IPS-15b (cell line): ENCODE data around the gene MAST2.

ENCODE experiments used
- H3K27me3 ChIP-seq: one replicate; pipeline ENCODE4 v1.6.1; 2013; ENCODE audit warnings: low read length; ENCODE audit not compliant: control insufficient read depth, insufficient read depth
- H3K36me3 ChIP-seq: one replicate; pipeline ENCODE4 v1.6.1; 2013; ENCODE audit warnings: low read length; ENCODE audit not compliant: control insufficient read depth, insufficient read depth
- H3K4me1 ChIP-seq: one replicate; pipeline ENCODE4 v1.6.1; 2013; ENCODE audit warnings: mild to moderate bottlenecking, low read length; ENCODE audit not compliant: control insufficient read depth, insufficient read depth
- H3K4me3 ChIP-seq: one replicate; pipeline ENCODE4 v1.5.1; 2013; ENCODE audit warnings: low read depth, low read length
- H3K9ac ChIP-seq: one replicate; pipeline ENCODE4 v1.6.1; 2013; ENCODE audit warnings: low read depth, mild to moderate bottlenecking, low read length
- H3K9me3 ChIP-seq: one replicate; pipeline ENCODE4 v1.6.1; 2013; ENCODE audit warnings: mild to moderate bottlenecking, low read length; ENCODE audit not compliant: control insufficient read depth, insufficient read depth

Gene MAST2

GRCh38 chr1:46067652-46068051, 264.2 kb downstream of the MAST2 start:
- Histone ChIP-seq H3K9me3 (no peaks in the 10 kb centered on the region), H3K4me1 (no peaks in the 10 kb centered on the region), H3K27me3 (no peaks in the 10 kb centered on the region), H3K9ac (no peak overlapping the region), H3K4me3 (no peak overlapping the region), H3K36me3 (no peaks in the 10 kb centered on the region)

- H3K9me3 ChIP-seq = no peaks in the 10 kb centered on the region
- H3K36me3 ChIP-seq = no peaks in the 10 kb centered on the region
- H3K9ac ChIP-seq = no peak overlapping the region
- H3K27me3 ChIP-seq = no peaks in the 10 kb centered on the region
- H3K4me3 ChIP-seq = no peak overlapping the region
- no peaks in the 10 kb centered on the region for H3K4me1 ChIP-seq
Observed at GRCh38 chr1:46068525-46068924, 265.1 kb downstream of the MAST2 start.

GRCh38 chr1:46070164-46070814, 266.9 kb downstream of the MAST2 start:
- Histone ChIP-seq H3K9ac (no peak overlapping the region), H3K4me3 (no peak overlapping the region), H3K36me3 (no peaks in the 10 kb centered on the region), H3K27me3 (no peaks in the 10 kb centered on the region), H3K4me1 (no peaks in the 10 kb centered on the region), H3K9me3 (no peaks in the 10 kb centered on the region)

GRCh38 chr1:46072975-46073374, 269.6 kb downstream of the MAST2 start:
- H3K9me3 ChIP-seq = no peaks in the 10 kb centered on the region
- no peaks in the 10 kb centered on the region for H3K4me1 ChIP-seq
- H3K9ac ChIP-seq = no peak overlapping the region
- H3K27me3 ChIP-seq = no peaks in the 10 kb centered on the region
- H3K36me3 ChIP-seq = no peaks in the 10 kb centered on the region
- no peak overlapping the region for H3K4me3 ChIP-seq

GRCh38 chr1:46076343-46076742, 272.9 kb downstream of the MAST2 start:
- H3K27me3 ChIP-seq = no peaks in the 10 kb centered on the region
- H3K9ac ChIP-seq = no peak overlapping the region
- H3K9me3 ChIP-seq = no peaks in the 10 kb centered on the region
- H3K4me3 ChIP-seq = no peak overlapping the region
- no peaks in the 10 kb centered on the region for H3K4me1 ChIP-seq
- no peaks in the 10 kb centered on the region for H3K36me3 ChIP-seq

GRCh38 chr1:46077644-46078043, 274.2 kb downstream of the MAST2 start:
- no peaks in the 10 kb centered on the region for H3K36me3 ChIP-seq
- no peak overlapping the region for H3K4me3 ChIP-seq
- no peaks in the 10 kb centered on the region for H3K27me3 ChIP-seq
- no peaks in the 10 kb centered on the region for H3K9me3 ChIP-seq
- no peaks in the 10 kb centered on the region for H3K4me1 ChIP-seq
- no peak overlapping the region for H3K9ac ChIP-seq

- H3K9ac ChIP-seq = no peak overlapping the region
- no peak overlapping the region for H3K4me3 ChIP-seq
- H3K9me3 ChIP-seq = no peaks in the 10 kb centered on the region
- H3K4me1 ChIP-seq = no peaks in the 10 kb centered on the region
- no peaks in the 10 kb centered on the region for H3K27me3 ChIP-seq
- no peaks in the 10 kb centered on the region for H3K36me3 ChIP-seq
Observed at GRCh38 chr1:46080257-46080656, 276.8 kb downstream of the MAST2 start.

- Histone ChIP-seq H3K36me3 (no peaks in the 10 kb centered on the region), H3K27me3 (no peaks in the 10 kb centered on the region), H3K4me1 (no peaks in the 10 kb centered on the region), H3K9ac (no peak overlapping the region), H3K9me3 (no peaks in the 10 kb centered on the region), H3K4me3 (no peak overlapping the region)
Observed at GRCh38 chr1:46081206-46081605, 277.8 kb downstream of the MAST2 start.

GRCh38 chr1:46081619-46082018, 278.2 kb downstream of the MAST2 start:
- no peaks in the 10 kb centered on the region for H3K27me3 ChIP-seq
- H3K9ac ChIP-seq = no peak overlapping the region
- H3K4me1 ChIP-seq = no peaks in the 10 kb centered on the region
- H3K4me3 ChIP-seq = no peak overlapping the region
- no peaks in the 10 kb centered on the region for H3K9me3 ChIP-seq
- no peaks in the 10 kb centered on the region for H3K36me3 ChIP-seq

- Histone ChIP-seq H3K36me3 (no peaks in the 10 kb centered on the region), H3K4me1 (no peaks in the 10 kb centered on the region), H3K9ac (no peak overlapping the region), H3K27me3 (no peaks in the 10 kb centered on the region), H3K4me3 (no peak overlapping the region), H3K9me3 (no peaks in the 10 kb centered on the region)
Observed at GRCh38 chr1:46083579-46083978, 280.2 kb downstream of the MAST2 start.

- Histone ChIP-seq H3K36me3 (no peaks in the 10 kb centered on the region), H3K9me3 (no peaks in the 10 kb centered on the region), H3K9ac (no peak overlapping the region), H3K4me1 (no peaks in the 10 kb centered on the region), H3K27me3 (no peaks in the 10 kb centered on the region), H3K4me3 (no peak overlapping the region)
Observed at GRCh38 chr1:46084553-46085451, 281.4 kb downstream of the MAST2 start.
